ENCODE data around the gene ARFRP1. TPM values are rescaled to one million over a fixed set of nuclear protein-coding genes. Genes with fewer than 3 reads are reported as not detected.

Gene ARFRP1
- total RNA-seq, 1 experiment from 2014 or later, result 42.7 TPM

- Histone ChIP-seq H3K18ac (ENCODE audit: insufficient read length, low read depth, low read length) (no peak overlapping the region), H2BK15ac (ENCODE audit: low read depth, low read length) (no peak overlapping the region), H3K4me1 (ENCODE audit: insufficient read depth, low read length) (no peaks in the 10 kb centered on the region), H3K23me2 (ENCODE audit: insufficient read length, low read depth, low read length, poor library complexity, severe bottlenecking) (no peaks in the 10 kb centered on the region), H3K4me2 (ENCODE audit: insufficient read depth, insufficient read length, low read length) (no peak overlapping the region), H4K5ac (ENCODE audit: insufficient read length, low read depth, low read length) (no peak overlapping the region), H4K8ac (replicated peaks; ENCODE audit: insufficient read length, low read depth, low read length) (no peak overlapping the region), H2BK12ac (ENCODE audit: insufficient read length, low read depth, low read length) (no peak overlapping the region), H2BK5ac (ENCODE audit: insufficient read length, low read length) (no peak overlapping the region), H3K9me3 (ENCODE audit: control insufficient read depth, low read depth, low read length) (no peaks in the 10 kb centered on the region), H3T11ph (ENCODE audit: low read length) (no peak overlapping the region), H4K20me1 (ENCODE audit: control insufficient read depth, insufficient read depth, insufficient read length) (no peaks in the 10 kb centered on the region), H3K9ac (ENCODE audit: extremely low read depth, insufficient read length, low read length) (no peak overlapping the region), H3K23ac (ENCODE audit: insufficient read length, low read depth, low read length) (no peak overlapping the region), H3K79me1 (ENCODE audit: insufficient read depth, low read depth, low read length, poor library complexity, severe bottlenecking) (peaks cover 9% of the 10 kb centered on the region), H3K14ac (ENCODE audit: insufficient read depth, low read length) (no peak overlapping the region), H3K4ac (ENCODE audit: low read depth, low read length) (no peak overlapping the region), H3K27me3 (ENCODE audit: insufficient read depth, low read length) (no peaks in the 10 kb centered on the region), H3K79me2 (ENCODE audit: insufficient read depth, low read length) (no peaks in the 10 kb centered on the region; the same call in 1 of the 2 replicates), H4K91ac (ENCODE audit: insufficient read length, low read depth, low read length) (no peak overlapping the region), H2AFZ (ENCODE audit: low read length) (no peak overlapping the region), H2AK5ac (ENCODE audit: insufficient read length, low read length) (no peak overlapping the region), H2BK120ac (ENCODE audit: low read depth, low read length, poor library complexity, severe bottlenecking) (no peak overlapping the region), H3K27ac (ENCODE audit: insufficient read length, low read depth, low read length) (no peak overlapping the region), H2BK20ac (ENCODE audit: low read depth, low read length, poor library complexity, severe bottlenecking) (no peak overlapping the region), H3K56ac (ENCODE audit: insufficient read length, low read depth, low read length) (no peak overlapping the region)
- Mint-ChIP-seq H3K36me3 (ENCODE audit: insufficient read depth in 1 of 3, low read depth in 3 of 3) (peaks cover 29 to 62% (median 47%) of the 10 kb centered on the region in 3 experiments; a peak in 6 of 7 replicates), H3K27ac (no peak overlapping the region), H3K4me1 (no peaks in the 10 kb centered on the region), H3K27me3 (ENCODE audit: low read depth) (no peaks in the 10 kb centered on the region), H3K9me3 (peaks cover 0 to 2% of the 10 kb centered on the region in 2 experiments; a peak in 4 of 5 replicates), H3K4me3 (no peak overlapping the region)
- DNase-seq, result no peak
- TF ChIP-seq CTCF (conservative IDR thresholded peaks at IDR 0.05), result no peak
- WGBS (ENCODE audit: extremely low coverage, insufficient read length, low lambda C conversion rate), result no CpG with 5 or more reads among the region's 2 CpGs
These were observed 11.2 kb upstream of the ARFRP1 start for GRCh38 chr20:63718996-63719395.
